ENCODE measurements around the gene IMP4. TPM values are rescaled to one million over a fixed set of nuclear protein-coding genes. Genes with fewer than 3 reads are reported as not detected.

IMP4 gene
- total and polyA plus RNA-seq, 2 of the 13 experiments (the other 11 are each of a cell fraction or from before 2014, with no cell fraction given) = 142 to 158 TPM

- TF ChIP-seq FOXO4 (CRISPR knock-in tag; conservative IDR thresholded peaks at IDR 0.05) (0 out of 2 replicates have a peak, but pooled peaks have one; percentile 58), ZNF543 (CRISPR knock-in tag; IDR thresholded peaks at IDR 0.05) (no peak), NR2C2 (CRISPR knock-in tag; IDR thresholded peaks at IDR 0.05; ENCODE audit: borderline replicate concordance) (no peak), NPAS2 (CRISPR knock-in tag; IDR thresholded peaks at IDR 0.05; ENCODE audit: borderline replicate concordance) (no peak), CC2D1A (CRISPR knock-in tag; IDR thresholded peaks at IDR 0.05) (no peak), ZFP90 (CRISPR knock-in tag; IDR thresholded peaks at IDR 0.05; ENCODE audit: borderline replicate concordance) (0 out of 2 replicates have a peak, but pooled peaks have one; percentile 38), HHEX (CRISPR knock-in tag; IDR thresholded peaks at IDR 0.05) (no peak), ZMAT3 (CRISPR knock-in tag; conservative IDR thresholded peaks at IDR 0.05) (no peak; the same call in 1 of the 2 replicates), NCOR1 (IDR thresholded peaks at IDR 0.05; ENCODE audit: borderline replicate concordance, low read length) (no peak), FLYWCH1 (CRISPR knock-in tag; IDR thresholded peaks at IDR 0.05) (no peak), TBX3 (IDR thresholded peaks at IDR 0.05; ENCODE audit: borderline replicate concordance) (no peak), SMAD1 (CRISPR knock-in tag; IDR thresholded peaks at IDR 0.05; ENCODE audit: borderline replicate concordance, low read depth) (no peak), POLR2G (IDR thresholded peaks at IDR 0.05; ENCODE audit: low read depth, low read length) (peak; percentile 90), HIVEP1 (CRISPR knock-in tag; IDR thresholded peaks at IDR 0.05) (no peak), ATF7-NPFF (CRISPR knock-in tag; IDR thresholded peaks at IDR 0.05; ENCODE audit: low read depth) (peak; percentile 74), STAT6 (CRISPR knock-in tag; IDR thresholded peaks at IDR 0.05; ENCODE audit: borderline replicate concordance) (0 out of 2 replicates have a peak, but pooled peaks have one; percentile 46), ZBTB20 (CRISPR knock-in tag; IDR thresholded peaks at IDR 0.05; ENCODE audit: borderline replicate concordance, low read depth) (0 out of 2 replicates have a peak, but pooled peaks have one; percentile 21), ZNF556 (CRISPR knock-in tag; IDR thresholded peaks at IDR 0.05; ENCODE audit: borderline replicate concordance) (peak; percentile 60; the same call in 1 of the 2 replicates), ZNF10 (CRISPR knock-in tag; IDR thresholded peaks at IDR 0.05; ENCODE audit: borderline replicate concordance, low read depth) (no peak), ZNF530 (CRISPR knock-in tag; IDR thresholded peaks at IDR 0.05; ENCODE audit: low read depth) (no peak), ZNF607 (CRISPR knock-in tag; IDR thresholded peaks at IDR 0.05; ENCODE audit: borderline replicate concordance) (no peak; the same call in 1 of the 2 replicates), ZFX (CRISPR knock-in tag; IDR thresholded peaks at IDR 0.05; ENCODE audit: low read depth) (peak; percentile 86), GTF3A (CRISPR knock-in tag; conservative IDR thresholded peaks at IDR 0.05) (no peak)
- TF ChIP-seq, protein P1, sequence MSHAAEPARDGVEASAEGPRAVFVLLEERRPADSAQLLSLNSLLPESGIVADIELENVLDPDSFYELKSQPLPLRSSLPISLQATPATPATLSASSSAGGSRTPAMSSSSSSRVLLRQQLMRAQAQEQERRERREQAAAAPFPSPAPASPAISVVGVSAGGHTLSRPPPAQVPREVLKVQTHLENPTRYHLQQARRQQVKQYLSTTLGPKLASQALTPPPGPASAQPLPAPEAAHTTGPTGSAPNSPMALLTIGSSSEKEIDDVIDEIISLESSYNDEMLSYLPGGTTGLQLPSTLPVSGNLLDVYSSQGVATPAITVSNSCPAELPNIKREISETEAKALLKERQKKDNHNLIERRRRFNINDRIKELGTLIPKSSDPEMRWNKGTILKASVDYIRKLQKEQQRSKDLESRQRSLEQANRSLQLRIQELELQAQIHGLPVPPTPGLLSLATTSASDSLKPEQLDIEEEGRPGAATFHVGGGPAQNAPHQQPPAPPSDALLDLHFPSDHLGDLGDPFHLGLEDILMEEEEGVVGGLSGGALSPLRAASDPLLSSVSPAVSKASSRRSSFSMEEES (CRISPR knock-in tag; IDR thresholded peaks at IDR 0.05) = no peak
Measured at GRCh38 chr2:130391058-130391871, 48.6 kb downstream of the IMP4 start (continued).
